ENCODE data around the gene STRIP1.

The STRIP1 gene

GRCh38 chr1:110089561-110090275 is 55.3 kb downstream of the STRIP1 start:
- no peak for DNase-seq (ENCODE audit: low read depth in 1 of 2, low spot score in 1 of 2)

- no peak for DNase-seq (ENCODE audit: low read depth in 1 of 2, low spot score in 1 of 2)
Measured at GRCh38 chr1:110091381-110091780, 57.0 kb downstream of the STRIP1 start.

- no peak for DNase-seq (ENCODE audit: low read depth in 1 of 2, low spot score in 1 of 2)
Measured at GRCh38 chr1:110091791-110092190, 57.4 kb downstream of the STRIP1 start.

- DNase-seq (ENCODE audit: low read depth in 1 of 2, low spot score in 1 of 2) = no peak
Measured at GRCh38 chr1:110092991-110093390, 58.6 kb downstream of the STRIP1 start.

GRCh38 chr1:110094931-110095654 is 60.7 kb downstream of the STRIP1 start:
- no peak for DNase-seq (ENCODE audit: low read depth in 1 of 2, low spot score in 1 of 2)

- no peak for DNase-seq (ENCODE audit: low read depth in 1 of 2, low spot score in 1 of 2)
Measured at GRCh38 chr1:110097507-110098221, 63.2 kb downstream of the STRIP1 start.

- no peak for DNase-seq (ENCODE audit: low read depth in 1 of 2, low spot score in 1 of 2)
Measured at GRCh38 chr1:110098222-110099026, 64.0 kb downstream of the STRIP1 start.

- no peak for DNase-seq (ENCODE audit: low read depth in 1 of 2, low spot score in 1 of 2)
Measured at GRCh38 chr1:110100335-110100734, 65.9 kb downstream of the STRIP1 start.

- DNase-seq (ENCODE audit: low read depth in 1 of 2, low spot score in 1 of 2) = no peak
Measured at GRCh38 chr1:110102081-110102480, 67.7 kb downstream of the STRIP1 start.

Measured in stimulated activated CD4-positive, alpha-beta T cell treated with anti-CD3 and anti-CD28 coated beads, Interleukin-15, amount 100 ng/mL, for 1 hour (primary cell).